ENCODE data around the gene KIF7.

DNA sequence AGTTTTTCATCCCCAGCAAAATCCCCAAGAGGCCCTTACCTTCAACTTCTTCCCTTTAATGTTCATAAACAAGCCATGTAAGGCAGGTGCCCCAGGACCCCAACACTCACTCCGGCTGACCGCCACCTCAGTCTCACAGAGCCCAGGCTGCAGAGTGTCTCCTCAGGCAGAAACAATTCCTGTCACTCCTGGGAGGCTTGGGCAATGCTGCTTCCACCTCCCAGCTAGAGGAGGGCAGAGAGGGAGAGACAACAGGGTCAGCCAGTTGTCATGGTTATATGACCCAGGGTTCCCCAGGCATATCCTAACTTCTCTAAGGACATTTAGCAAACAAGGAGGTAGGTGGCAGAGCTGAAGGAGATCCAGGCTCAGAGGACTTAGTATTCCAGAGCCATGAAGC lies 23.9 kb upstream of the KIF7 start, which contains the start of gene PLIN1:
- TF ChIP-seq, protein P1, sequence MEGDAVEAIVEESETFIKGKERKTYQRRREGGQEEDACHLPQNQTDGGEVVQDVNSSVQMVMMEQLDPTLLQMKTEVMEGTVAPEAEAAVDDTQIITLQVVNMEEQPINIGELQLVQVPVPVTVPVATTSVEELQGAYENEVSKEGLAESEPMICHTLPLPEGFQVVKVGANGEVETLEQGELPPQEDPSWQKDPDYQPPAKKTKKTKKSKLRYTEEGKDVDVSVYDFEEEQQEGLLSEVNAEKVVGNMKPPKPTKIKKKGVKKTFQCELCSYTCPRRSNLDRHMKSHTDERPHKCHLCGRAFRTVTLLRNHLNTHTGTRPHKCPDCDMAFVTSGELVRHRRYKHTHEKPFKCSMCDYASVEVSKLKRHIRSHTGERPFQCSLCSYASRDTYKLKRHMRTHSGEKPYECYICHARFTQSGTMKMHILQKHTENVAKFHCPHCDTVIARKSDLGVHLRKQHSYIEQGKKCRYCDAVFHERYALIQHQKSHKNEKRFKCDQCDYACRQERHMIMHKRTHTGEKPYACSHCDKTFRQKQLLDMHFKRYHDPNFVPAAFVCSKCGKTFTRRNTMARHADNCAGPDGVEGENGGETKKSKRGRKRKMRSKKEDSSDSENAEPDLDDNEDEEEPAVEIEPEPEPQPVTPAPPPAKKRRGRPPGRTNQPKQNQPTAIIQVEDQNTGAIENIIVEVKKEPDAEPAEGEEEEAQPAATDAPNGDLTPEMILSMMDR (optimal IDR thresholded peaks at IDR 0.05 in 1 of 3, IDR thresholded peaks at IDR 0.05 in 1 of 3, conservative IDR thresholded peaks at IDR 0.05 in 1 of 3; ENCODE audit: extremely low read depth in 1 of 3, insufficient read depth in 2 of 3, low read length in 3 of 3), result no peak
- no peak for TF ChIP-seq EZH2 (IDR thresholded peaks at IDR 0.05; ENCODE audit: low read length)

Measured in keratinocyte (primary cell).